Gastrocnemius medialis (tissue), 4 donors: ENCODE measurements around the gene LRTM2. TPM values are rescaled to one million over a fixed set of nuclear protein-coding genes. Genes with fewer than 3 reads are reported as not detected.

Source experiments
- ATAC-seq, 2 donors: fragments of 150-250 bp; one replicate each; pipeline ENCODE4 v1.9.1; 2016
- DNase-seq, 2 donors: peaks; one replicate each; pipeline ENCODE4 v3.0.0-alpha.2; 2019
- H3K27ac ChIP-seq, 4 donors: fragments of 200-600 bp; sonication (generic); 1 replicate in 1 of 4; 2 replicates in 3 of 4; pipeline ENCODE4 v1.5.1; 2016 to 2018; ENCODE audit warnings: mild to moderate bottlenecking in 2 of 4, moderate library complexity in 1 of 4
- H3K27me3 ChIP-seq, 3 donors: fragments of 200-600 bp; sonication (generic) in 2 of 3; 1 replicate in 1 of 3; 2 replicates in 2 of 3; pipeline versions ENCODE4 v1.5.1 to v1.6.0; 2016 to 2019; ENCODE audit warnings: mild to moderate bottlenecking in 1 of 3, moderate library complexity in 1 of 3
- H3K36me3 ChIP-seq, 2 donors: fragments of 200-600 bp; sonication (generic) in 1 of 2; one replicate each; pipeline ENCODE4 v1.5.1; 2017 to 2018
- H3K4me1 ChIP-seq, 2 donors: fragments of 200-600 bp; sonication (generic) in 1 of 2; one replicate each; pipeline ENCODE4 v1.5.1; 2016 to 2017; ENCODE audit warnings: mild to moderate bottlenecking in 2 of 2
- H3K4me3 ChIP-seq, 4 donors: fragments of 200-600 bp; sonication (generic) in 3 of 4; 1 replicate in 1 of 4; 2 replicates in 3 of 4; pipeline ENCODE4 v1.5.1; 2016 to 2019; ENCODE audit warnings: mild to moderate bottlenecking in 2 of 4
- H3K9me3 ChIP-seq, 3 donors: fragments of 200-600 bp; sonication (generic) in 2 of 3; 1 replicate in 1 of 3; 2 replicates in 2 of 3; pipeline ENCODE4 v1.5.1; 2016 to 2019
- CTCF ChIP-seq, 5 experiments: fragments of 450-650 bp in 3 of 5; fragments of 200-600 bp in 2 of 5; sonication (generic) in 2 of 5; IDR thresholded peaks in 4 of 5; conservative IDR thresholded peaks in 1 of 5; 1 replicate in 4 of 5; 2 replicates in 1 of 5; pipeline ENCODE4 v1.5.1; 2016 to 2019; ENCODE audit warnings: antibody characterized with exemption in 5 of 5, mild to moderate bottlenecking in 3 of 5, moderate library complexity in 3 of 5
- POLR2A ChIP-seq, 2 donors: fragments of 450-650 bp; IDR thresholded peaks; one replicate each; pipeline ENCODE4 v1.6.1; 2017; ENCODE audit warnings: antibody characterized with exemption in 2 of 2, mild to moderate bottlenecking in 2 of 2, moderate library complexity in 2 of 2
- in situ Hi-C, 4 donors: fragments of 200-750 bp; cut with MboI; loops; one replicate each; pipeline versions ENCODE4 v1.15.0 to v1.8.0; 2017; ENCODE audit warnings: low sequenced_read_pairs in 4 of 4
- intact Hi-C: fragments of 100-400 bp; cut with DNase I; formaldehyde crosslinking; loops from one replicate; pipeline ENCODE4 v1.15.1; 2023; ENCODE audit warnings: low total_unique reads
- total RNA-seq, 4 donors: library from RNA; depleted of rRNA; stranded (reverse); fragments of >200 nt; gene quantifications; one replicate each; pipeline versions ENCODE4 v1.1.0 to v1.2.3, GENCODE V29; 2016

LRTM2 gene
- total RNA-seq, 4 donors from 2014 or later, result not detected

- H3K36me3 ChIP-seq, result no peaks in the 10 kb centered on the region
- peak in 1 of 2 donors; percentile 1 for DNase-seq
- intact Hi-C loops, result no loop called here
- in situ Hi-C loops, result no loop called here
- H3K9me3 ChIP-seq, result no peaks in the 10 kb centered on the region
- no peaks in the 10 kb centered on the region for H3K4me1 ChIP-seq
- no peak for ATAC-seq
- TF ChIP-seq POLR2A (IDR thresholded peaks at IDR 0.05) (no peak), CTCF (IDR thresholded peaks at IDR 0.05 in 4 of 5, conservative IDR thresholded peaks at IDR 0.05 in 1 of 5) (no peak)
- H3K4me3 ChIP-seq, result no peak overlapping the region
- H3K27me3 ChIP-seq, result no peaks in the 10 kb centered on the region
- no peak overlapping the region for H3K27ac ChIP-seq
Measured at GRCh38 chr12:1848146-1848545, 27.8 kb downstream of the LRTM2 start.

GRCh38 chr12:1848745-1849144 is 28.4 kb downstream of the LRTM2 start:
- Histone ChIP-seq H3K27ac (no peak overlapping the region), H3K36me3 (no peaks in the 10 kb centered on the region), H3K4me3 (no peak overlapping the region), H3K9me3 (no peaks in the 10 kb centered on the region), H3K27me3 (no peaks in the 10 kb centered on the region), H3K4me1 (no peaks in the 10 kb centered on the region)
- intact Hi-C loops, result no loop called here
- ATAC-seq (no peak), DNase-seq (peak in 1 of 2 donors; percentile 3)
- TF ChIP-seq CTCF (IDR thresholded peaks at IDR 0.05 in 4 of 5, conservative IDR thresholded peaks at IDR 0.05 in 1 of 5), result no peak
- TF ChIP-seq POLR2A (IDR thresholded peaks at IDR 0.05), result no peak
- in situ Hi-C loops, result no loop called here

GRCh38 chr12:1851151-1851701 is 30.9 kb downstream of the LRTM2 start:
- DNase-seq (no peak), ATAC-seq (no peak)
- Histone ChIP-seq H3K27ac (no peak overlapping the region), H3K4me1 (no peaks in the 10 kb centered on the region), H3K27me3 (no peaks in the 10 kb centered on the region), H3K36me3 (no peaks in the 10 kb centered on the region), H3K9me3 (peaks cover 0 to 9% (median 0%) of the 10 kb centered on the region in 3 donors), H3K4me3 (no peak overlapping the region)
- in situ Hi-C loops (no loop called here), intact Hi-C loops (no loop called here)
- no peak for TF ChIP-seq POLR2A (IDR thresholded peaks at IDR 0.05)
- no peak for TF ChIP-seq CTCF (IDR thresholded peaks at IDR 0.05 in 4 of 5, conservative IDR thresholded peaks at IDR 0.05 in 1 of 5)

GRCh38 chr12:1852076-1852475 is 31.7 kb downstream of the LRTM2 start:
- ATAC-seq (no peak), DNase-seq (no peak)
- intact Hi-C loops (no loop called here), in situ Hi-C loops (no loop called here)
- H3K4me3 ChIP-seq, result no peak overlapping the region
- TF ChIP-seq CTCF (IDR thresholded peaks at IDR 0.05 in 4 of 5, conservative IDR thresholded peaks at IDR 0.05 in 1 of 5), result no peak
- TF ChIP-seq POLR2A (IDR thresholded peaks at IDR 0.05), result no peak
- H3K36me3 ChIP-seq, result no peaks in the 10 kb centered on the region
- H3K27ac ChIP-seq, result no peak overlapping the region
- H3K27me3 ChIP-seq, result no peaks in the 10 kb centered on the region
- peaks cover 0 to 9% (median 0%) of the 10 kb centered on the region in 3 donors for H3K9me3 ChIP-seq
- no peaks in the 10 kb centered on the region for H3K4me1 ChIP-seq

- Histone ChIP-seq H3K4me1 (no peaks in the 10 kb centered on the region), H3K36me3 (no peaks in the 10 kb centered on the region), H3K9me3 (peaks cover 0 to 9% (median 0%) of the 10 kb centered on the region in 3 donors), H3K4me3 (no peak overlapping the region), H3K27me3 (peaks cover 0 to 2% (median 0%) of the 10 kb centered on the region in 3 donors), H3K27ac (no peak overlapping the region)
- in situ Hi-C loops (no loop called here), intact Hi-C loops (no loop called here)
- TF ChIP-seq CTCF (IDR thresholded peaks at IDR 0.05 in 4 of 5, conservative IDR thresholded peaks at IDR 0.05 in 1 of 5), result no peak
- TF ChIP-seq POLR2A (IDR thresholded peaks at IDR 0.05), result no peak
- DNase-seq (no peak), ATAC-seq (no peak)
Measured at GRCh38 chr12:1853716-1854115, 33.4 kb downstream of the LRTM2 start.
